Neutrophil (primary cell): Measurements from ENCODE around the gene RBMS3.

Experiments used
- H3K27ac ChIP-seq: fragments of 200-600 bp; sonication (generic); 2 replicates; pipeline ENCODE4 v1.5.1; 2016; ENCODE audit warnings: mild to moderate bottlenecking, moderate library complexity
- H3K27me3 ChIP-seq: fragments of 200-600 bp; sonication (generic); 2 replicates; pipeline ENCODE4 v1.6.0; 2016; ENCODE audit warnings: mild to moderate bottlenecking
- H3K36me3 ChIP-seq: fragments of 200-600 bp; sonication (generic); 2 replicates; pipeline ENCODE4 v1.5.1; 2017
- H3K4me1 ChIP-seq, 2 experiments: fragments of 200-600 bp in 1 of 2; sonication (generic) in 1 of 2; 1 replicate in 1 of 2; 2 replicates in 1 of 2; pipeline versions ENCODE4 v1.5.1 to v1.6.1; 2013 to 2016; ENCODE audit warnings: low read depth in 1 of 2, low read length in 1 of 2, mild to moderate bottlenecking in 1 of 2, moderate library complexity in 1 of 2; ENCODE audit not compliant: control insufficient read depth in 1 of 2, insufficient read depth in 1 of 2
- H3K4me3 ChIP-seq, 2 experiments: fragments of 200-600 bp in 1 of 2; sonication (generic) in 1 of 2; 1 replicate in 1 of 2; 2 replicates in 1 of 2; pipeline ENCODE4 v1.5.1; 2013 to 2016; ENCODE audit warnings: low read depth in 1 of 2, low read length in 1 of 2, mild to moderate bottlenecking in 1 of 2, moderate library complexity in 1 of 2
- H3K9me3 ChIP-seq: fragments of 200-600 bp; sonication (generic); 2 replicates; pipeline ENCODE4 v1.5.1; 2016
- TF ChIP-seq, protein P1 (sequence below): fragments of 200-600 bp; sonication (generic); IDR thresholded peaks from 2 replicates; pipeline ENCODE4 v1.5.1; 2016; ENCODE audit warnings: antibody characterized with exemption

The RBMS3 gene

GRCh38 chr3:29576181-29576580 lies 295.3 kb downstream of the RBMS3 start:
- Histone ChIP-seq H3K9me3 (no peaks in the 10 kb centered on the region), H3K4me3 (no peak overlapping the region), H3K4me1 (no peaks in the 10 kb centered on the region), H3K36me3 (no peaks in the 10 kb centered on the region), H3K27me3 (no peaks in the 10 kb centered on the region), H3K27ac (no peak overlapping the region)
- TF ChIP-seq, protein P1, sequence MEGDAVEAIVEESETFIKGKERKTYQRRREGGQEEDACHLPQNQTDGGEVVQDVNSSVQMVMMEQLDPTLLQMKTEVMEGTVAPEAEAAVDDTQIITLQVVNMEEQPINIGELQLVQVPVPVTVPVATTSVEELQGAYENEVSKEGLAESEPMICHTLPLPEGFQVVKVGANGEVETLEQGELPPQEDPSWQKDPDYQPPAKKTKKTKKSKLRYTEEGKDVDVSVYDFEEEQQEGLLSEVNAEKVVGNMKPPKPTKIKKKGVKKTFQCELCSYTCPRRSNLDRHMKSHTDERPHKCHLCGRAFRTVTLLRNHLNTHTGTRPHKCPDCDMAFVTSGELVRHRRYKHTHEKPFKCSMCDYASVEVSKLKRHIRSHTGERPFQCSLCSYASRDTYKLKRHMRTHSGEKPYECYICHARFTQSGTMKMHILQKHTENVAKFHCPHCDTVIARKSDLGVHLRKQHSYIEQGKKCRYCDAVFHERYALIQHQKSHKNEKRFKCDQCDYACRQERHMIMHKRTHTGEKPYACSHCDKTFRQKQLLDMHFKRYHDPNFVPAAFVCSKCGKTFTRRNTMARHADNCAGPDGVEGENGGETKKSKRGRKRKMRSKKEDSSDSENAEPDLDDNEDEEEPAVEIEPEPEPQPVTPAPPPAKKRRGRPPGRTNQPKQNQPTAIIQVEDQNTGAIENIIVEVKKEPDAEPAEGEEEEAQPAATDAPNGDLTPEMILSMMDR = no peak

GRCh38 chr3:29576675-29577074 lies 295.8 kb downstream of the RBMS3 start:
- H3K36me3 ChIP-seq = no peaks in the 10 kb centered on the region
- no peak overlapping the region for H3K27ac ChIP-seq
- TF ChIP-seq, protein P1 = no peak
- H3K9me3 ChIP-seq = no peaks in the 10 kb centered on the region
- H3K27me3 ChIP-seq = no peaks in the 10 kb centered on the region
- H3K4me1 ChIP-seq = no peaks in the 10 kb centered on the region
- no peak overlapping the region for H3K4me3 ChIP-seq

DNA sequence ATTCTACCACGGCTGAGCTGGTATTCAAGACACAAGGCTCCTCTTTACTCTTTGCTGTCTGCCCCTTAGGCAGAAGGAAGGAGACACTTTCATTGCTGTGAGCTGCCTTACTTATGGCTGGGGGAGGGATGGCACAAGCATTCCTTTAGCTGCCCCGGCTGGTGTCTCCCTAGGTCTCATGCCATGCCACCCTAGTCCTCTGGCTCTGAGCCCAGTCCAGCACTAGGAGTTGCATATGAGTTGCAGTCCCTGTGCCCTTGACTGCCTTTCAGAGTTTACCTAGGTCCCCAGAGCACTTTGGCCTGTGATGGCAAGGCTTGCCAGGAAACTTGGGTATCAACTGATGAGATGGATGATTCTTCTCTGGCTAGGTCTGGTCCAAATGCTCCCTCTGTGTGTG lies 296.4 kb downstream of the RBMS3 start:
- TF ChIP-seq, protein P1 = no peak
- no peaks in the 10 kb centered on the region for H3K27me3 ChIP-seq
- H3K36me3 ChIP-seq = no peaks in the 10 kb centered on the region

DNA sequence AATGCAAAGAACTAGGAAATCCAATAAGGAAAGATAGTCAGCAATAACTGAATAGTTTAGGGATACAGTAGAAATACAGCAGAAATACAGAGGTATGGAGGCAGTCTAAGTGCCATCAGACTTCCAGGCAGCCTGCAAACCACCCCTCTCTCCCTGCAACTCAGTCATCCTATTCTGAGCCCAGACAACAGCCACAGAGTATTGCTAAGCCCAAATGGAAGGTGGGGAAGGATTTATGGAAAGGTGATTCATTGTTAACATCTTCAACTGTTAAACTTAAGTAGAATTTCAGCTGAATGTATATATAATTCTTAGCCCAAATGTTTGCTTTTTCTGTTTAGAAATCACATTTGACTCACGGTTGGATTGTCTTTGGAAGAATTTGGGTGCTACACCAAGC lies 300.4 kb downstream of the RBMS3 start:
- TF ChIP-seq, protein P1 = no peak

More for the DNA sequence above, 296.4 kb downstream of the RBMS3 start:
- H3K4me1 ChIP-seq = no peaks in the 10 kb centered on the region
- H3K9me3 ChIP-seq = no peaks in the 10 kb centered on the region
- H3K4me3 ChIP-seq = no peak overlapping the region
- no peak overlapping the region for H3K27ac ChIP-seq

GRCh38 chr3:29582273-29582672 lies 301.4 kb downstream of the RBMS3 start:
- Histone ChIP-seq H3K4me3 (no peak overlapping the region), H3K27me3 (no peaks in the 10 kb centered on the region), H3K36me3 (no peaks in the 10 kb centered on the region), H3K9me3 (no peaks in the 10 kb centered on the region), H3K4me1 (no peaks in the 10 kb centered on the region), H3K27ac (no peak overlapping the region)
- TF ChIP-seq, protein P1 = no peak

More for the DNA sequence above, 300.4 kb downstream of the RBMS3 start:
- no peak overlapping the region for H3K27ac ChIP-seq
- no peaks in the 10 kb centered on the region for H3K9me3 ChIP-seq
- no peaks in the 10 kb centered on the region for H3K4me1 ChIP-seq
- H3K4me3 ChIP-seq = no peak overlapping the region
- H3K36me3 ChIP-seq = no peaks in the 10 kb centered on the region
- H3K27me3 ChIP-seq = no peaks in the 10 kb centered on the region

GRCh38 chr3:29583861-29584260 lies 303.0 kb downstream of the RBMS3 start:
- TF ChIP-seq, protein P1 = no peak
- H3K4me3 ChIP-seq = no peak overlapping the region
- no peak overlapping the region for H3K27ac ChIP-seq

More at GRCh38 chr3:29583861-29584260, 303.0 kb downstream of the RBMS3 start:
- H3K27me3 ChIP-seq = no peaks in the 10 kb centered on the region
- no peaks in the 10 kb centered on the region for H3K36me3 ChIP-seq
- H3K9me3 ChIP-seq = no peaks in the 10 kb centered on the region
- H3K4me1 ChIP-seq = no peaks in the 10 kb centered on the region
